Panc1 (cell line): ENCODE measurements around the gene RGS6. TPM values are rescaled to one million over a fixed set of nuclear protein-coding genes. Genes with fewer than 3 reads are reported as not detected.

Experiments
- ATAC-seq: fragments of 200-7000 bp; cut with Tn5 transposase; 2 replicates; pipeline ENCODE4 v1.9.1; 2020; ENCODE audit warnings: mild to moderate bottlenecking, moderate library complexity
- BruUV-seq: library from RNA; stranded (reverse); fragments of 400-500 nt; replicated peaks from 2 replicates; lab custom pipeline; 2021; lab: Mats Ljungman, UMichigan
- CTCF ChIA-PET: fragments of 300-600 bp; sonication (Branson Sonifier 250); formaldehyde crosslinking; loops from one replicate; lab custom pipeline; 2022; ENCODE audit warnings: antibody characterized with exemption; lab: Charles Lee
- POLR2A ChIA-PET: fragments of 300-600 bp; sonication (Branson Sonifier 250); formaldehyde crosslinking; loops from one replicate; lab custom pipeline; 2022; ENCODE audit warnings: antibody characterized with exemption; lab: Charles Lee
- DNase-seq: peaks from one replicate; pipeline ENCODE4 v3.0.0-alpha.2; 2010; ENCODE audit warnings: low read depth, low spot score
- H3K27ac ChIP-seq: 2 replicates; pipeline ENCODE4 v1.5.1; 2011; ENCODE audit warnings: mild to moderate bottlenecking, low read length, inconsistent platforms
- H3K27me3 ChIP-seq: fragments of 200-500 bp; sonication (Bioruptor generic); 2 replicates; pipeline ENCODE4 v1.6.0; 2014; ENCODE audit warnings: low read length, inconsistent platforms; ENCODE audit not compliant: control insufficient read depth, insufficient read depth
- H3K36me3 ChIP-seq: fragments of 200-500 bp; sonication (Bioruptor generic); 2 replicates; pipeline ENCODE4 v1.5.1; 2014; ENCODE audit warnings: inconsistent platforms, mild to moderate bottlenecking, low read length, moderate library complexity; ENCODE audit not compliant: control insufficient read depth, insufficient read depth
- H3K4me1 ChIP-seq: 2 replicates; pipeline ENCODE4 v1.5.1; 2011; ENCODE audit warnings: inconsistent platforms, mild to moderate bottlenecking, low read length, moderate library complexity; ENCODE audit not compliant: control insufficient read depth, insufficient read depth
- H3K4me3 ChIP-seq, 2 experiments: 2 replicates each; pipeline ENCODE4 v1.5.1; 2011 to 2012; ENCODE audit warnings: low read depth in 2 of 2, low read length in 2 of 2, mild to moderate bottlenecking in 2 of 2, inconsistent platforms in 1 of 2, moderate library complexity in 1 of 2
- H3K9me3 ChIP-seq: fragments of 200-500 bp; sonication (Bioruptor generic); 2 replicates; pipeline ENCODE4 v1.5.1; 2014; ENCODE audit warnings: low read depth, mild to moderate bottlenecking, inconsistent platforms, low read length, moderate library complexity; ENCODE audit not compliant: control insufficient read depth, insufficient read depth
- POLR2AphosphoS5 ChIP-seq: IDR thresholded peaks from 2 replicates; pipeline ENCODE4 v1.6.1; 2012; ENCODE audit warnings: mild to moderate bottlenecking, low read depth, low read length, moderate library complexity
- SIN3A ChIP-seq: IDR thresholded peaks from 2 replicates; pipeline ENCODE4 v1.6.1; 2012; ENCODE audit warnings: low read depth, mild to moderate bottlenecking, low read length, moderate library complexity, borderline replicate concordance; ENCODE audit not compliant: insufficient read depth
- TCF7L2 ChIP-seq: IDR thresholded peaks from 2 replicates; pipeline ENCODE4 v1.6.1; 2011; ENCODE audit warnings: mild to moderate bottlenecking, low read depth, low read length, inconsistent platforms
- in situ Hi-C: cut with HindIII; loops from 2 replicates; pipeline ENCODE4 v1.10.0; 2016; ENCODE audit warnings: low sequenced_read_pairs, low pct_unique_long_range_greater_than_20kb
- intact Hi-C: fragments of 100-400 bp; cut with micrococcal nuclease; formaldehyde crosslinking; loops from one replicate; pipeline ENCODE4 v1.10.0; 2022; ENCODE audit not compliant: unreplicated experiment
- total RNA-seq: library from RNA; stranded (reverse); gene quantifications from one replicate; pipeline ENCODE4 v1.2.1, GENCODE V29; 2021; ENCODE audit not compliant: unreplicated experiment
- TF ChIP-seq, protein P1 (sequence below), 2 experiments: IDR thresholded peaks; 2 replicates each; pipeline ENCODE4 v1.6.1; 2011 to 2012; ENCODE audit warnings: low read depth in 2 of 2, control low read depth in 1 of 2, low read length in 1 of 2, mild to moderate bottlenecking in 1 of 2, moderate library complexity in 1 of 2; ENCODE audit not compliant: insufficient read depth in 1 of 2
- TF ChIP-seq, protein P2 (sequence below): fragments of 450-650 bp; IDR thresholded peaks from 2 replicates; pipeline ENCODE4 v1.5.1; 2017; ENCODE audit warnings: mild to moderate bottlenecking

The RGS6 gene
- total RNA-seq, 1 experiment from 2014 or later = not detected

DNA sequence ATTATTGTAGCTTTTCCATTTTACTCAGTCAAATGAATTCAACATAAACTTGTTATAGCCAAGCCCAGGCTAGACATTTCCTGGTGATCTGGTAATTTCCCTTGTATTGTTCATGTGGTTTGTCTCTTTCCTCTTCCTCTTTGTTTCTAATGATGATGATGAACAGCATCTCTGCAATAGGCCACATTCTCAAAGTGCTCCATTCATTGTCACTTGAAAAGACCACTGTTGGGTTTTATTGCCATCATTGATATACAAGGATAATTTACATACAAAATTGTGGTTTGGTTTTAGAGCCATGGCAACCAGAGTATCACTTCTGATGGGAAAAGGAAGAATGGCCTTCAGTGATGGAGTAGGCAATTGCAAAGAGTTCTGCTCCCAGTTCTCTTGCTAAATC lies 379.3 kb downstream of the RGS6 start:
- CTCF ChIA-PET = no interaction called here
- POLR2A ChIA-PET = no interaction called here
- Histone ChIP-seq H3K36me3 (no peaks in the 10 kb centered on the region), H3K9me3 (no peaks in the 10 kb centered on the region), H3K4me1 (no peaks in the 10 kb centered on the region), H3K4me3 (no peak overlapping the region), H3K27ac (no peak overlapping the region), H3K27me3 (no peaks in the 10 kb centered on the region)
- no peak for DNase-seq
- TF ChIP-seq SIN3A (no peak), POLR2AphosphoS5 (no peak), TCF7L2 (no peak)
- TF ChIP-seq, protein P1, sequence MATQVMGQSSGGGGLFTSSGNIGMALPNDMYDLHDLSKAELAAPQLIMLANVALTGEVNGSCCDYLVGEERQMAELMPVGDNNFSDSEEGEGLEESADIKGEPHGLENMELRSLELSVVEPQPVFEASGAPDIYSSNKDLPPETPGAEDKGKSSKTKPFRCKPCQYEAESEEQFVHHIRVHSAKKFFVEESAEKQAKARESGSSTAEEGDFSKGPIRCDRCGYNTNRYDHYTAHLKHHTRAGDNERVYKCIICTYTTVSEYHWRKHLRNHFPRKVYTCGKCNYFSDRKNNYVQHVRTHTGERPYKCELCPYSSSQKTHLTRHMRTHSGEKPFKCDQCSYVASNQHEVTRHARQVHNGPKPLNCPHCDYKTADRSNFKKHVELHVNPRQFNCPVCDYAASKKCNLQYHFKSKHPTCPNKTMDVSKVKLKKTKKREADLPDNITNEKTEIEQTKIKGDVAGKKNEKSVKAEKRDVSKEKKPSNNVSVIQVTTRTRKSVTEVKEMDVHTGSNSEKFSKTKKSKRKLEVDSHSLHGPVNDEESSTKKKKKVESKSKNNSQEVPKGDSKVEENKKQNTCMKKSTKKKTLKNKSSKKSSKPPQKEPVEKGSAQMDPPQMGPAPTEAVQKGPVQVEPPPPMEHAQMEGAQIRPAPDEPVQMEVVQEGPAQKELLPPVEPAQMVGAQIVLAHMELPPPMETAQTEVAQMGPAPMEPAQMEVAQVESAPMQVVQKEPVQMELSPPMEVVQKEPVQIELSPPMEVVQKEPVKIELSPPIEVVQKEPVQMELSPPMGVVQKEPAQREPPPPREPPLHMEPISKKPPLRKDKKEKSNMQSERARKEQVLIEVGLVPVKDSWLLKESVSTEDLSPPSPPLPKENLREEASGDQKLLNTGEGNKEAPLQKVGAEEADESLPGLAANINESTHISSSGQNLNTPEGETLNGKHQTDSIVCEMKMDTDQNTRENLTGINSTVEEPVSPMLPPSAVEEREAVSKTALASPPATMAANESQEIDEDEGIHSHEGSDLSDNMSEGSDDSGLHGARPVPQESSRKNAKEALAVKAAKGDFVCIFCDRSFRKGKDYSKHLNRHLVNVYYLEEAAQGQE (IDR thresholded peaks at IDR 0.05; ENCODE audit: insufficient read depth in 1 of 2, low read depth in 2 of 2, low read length in 1 of 2) = no peak
- TF ChIP-seq, protein P2, sequence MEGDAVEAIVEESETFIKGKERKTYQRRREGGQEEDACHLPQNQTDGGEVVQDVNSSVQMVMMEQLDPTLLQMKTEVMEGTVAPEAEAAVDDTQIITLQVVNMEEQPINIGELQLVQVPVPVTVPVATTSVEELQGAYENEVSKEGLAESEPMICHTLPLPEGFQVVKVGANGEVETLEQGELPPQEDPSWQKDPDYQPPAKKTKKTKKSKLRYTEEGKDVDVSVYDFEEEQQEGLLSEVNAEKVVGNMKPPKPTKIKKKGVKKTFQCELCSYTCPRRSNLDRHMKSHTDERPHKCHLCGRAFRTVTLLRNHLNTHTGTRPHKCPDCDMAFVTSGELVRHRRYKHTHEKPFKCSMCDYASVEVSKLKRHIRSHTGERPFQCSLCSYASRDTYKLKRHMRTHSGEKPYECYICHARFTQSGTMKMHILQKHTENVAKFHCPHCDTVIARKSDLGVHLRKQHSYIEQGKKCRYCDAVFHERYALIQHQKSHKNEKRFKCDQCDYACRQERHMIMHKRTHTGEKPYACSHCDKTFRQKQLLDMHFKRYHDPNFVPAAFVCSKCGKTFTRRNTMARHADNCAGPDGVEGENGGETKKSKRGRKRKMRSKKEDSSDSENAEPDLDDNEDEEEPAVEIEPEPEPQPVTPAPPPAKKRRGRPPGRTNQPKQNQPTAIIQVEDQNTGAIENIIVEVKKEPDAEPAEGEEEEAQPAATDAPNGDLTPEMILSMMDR = no peak
- ATAC-seq = no peak
- BruUV-seq = no TSS peak
- in situ Hi-C loops = no loop called here
- intact Hi-C loops = no loop called here

DNA sequence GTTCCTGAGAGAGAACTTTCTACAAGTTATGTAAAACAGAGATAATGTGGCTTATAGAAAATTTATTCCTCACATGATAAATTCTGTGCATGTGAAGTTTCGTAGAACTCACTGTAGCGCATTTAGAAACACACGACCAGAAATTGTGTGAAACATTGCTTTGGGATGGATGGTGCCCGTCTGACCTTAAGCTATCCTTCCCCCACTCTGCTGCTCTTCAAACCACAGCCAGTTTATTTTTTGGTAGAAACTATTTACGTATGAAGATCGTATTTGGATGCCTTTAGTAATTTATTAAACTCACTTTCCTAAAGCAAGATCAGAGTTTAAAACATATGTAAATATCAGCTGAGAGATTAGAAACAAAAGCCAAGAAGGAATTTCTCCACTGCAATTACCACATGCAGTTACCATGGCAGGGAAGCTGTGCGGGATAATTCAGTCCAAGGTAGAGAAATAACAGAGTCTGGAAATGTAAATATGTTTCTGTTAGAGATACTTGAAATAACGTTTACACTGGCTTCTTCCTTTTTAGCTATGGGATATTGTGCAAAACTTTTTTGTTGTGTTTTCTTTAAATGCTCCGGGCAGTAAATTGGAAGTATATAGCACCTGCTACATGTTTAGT lies 382.7 kb downstream of the RGS6 start:
- no peaks in the 10 kb centered on the region for H3K9me3 ChIP-seq
- H3K27me3 ChIP-seq = no peaks in the 10 kb centered on the region
- ATAC-seq = no peak
- CTCF ChIA-PET = no interaction called here
- no peak overlapping the region for H3K27ac ChIP-seq
- no peak overlapping the region for H3K4me3 ChIP-seq
- no peaks in the 10 kb centered on the region for H3K4me1 ChIP-seq
- TF ChIP-seq, protein P2 = no peak
- TF ChIP-seq POLR2AphosphoS5 (no peak), TCF7L2 (no peak), SIN3A (no peak)
- TF ChIP-seq, protein P1 (IDR thresholded peaks at IDR 0.05; ENCODE audit: insufficient read depth in 1 of 2, low read depth in 2 of 2, low read length in 1 of 2) = no peak
- no peaks in the 10 kb centered on the region for H3K36me3 ChIP-seq
- no TSS peak for BruUV-seq
- no peak for DNase-seq
- POLR2A ChIA-PET = no interaction called here
- intact Hi-C loops = no loop called here
- in situ Hi-C loops = no loop called here
